GM23338 (cell line): Measurements from ENCODE around the gene ANXA2R.

Experiments used
- CTCF ChIP-seq, 2 experiments: fragments of 200-600 bp in 1 of 2; sonication (generic) in 1 of 2; conservative IDR thresholded peaks; 2 replicates each; pipeline versions ENCODE4 v1.5.1 to v1.6.1; 2016 to 2017; ENCODE audit warnings: antibody characterized with exemption in 2 of 2, low read depth in 2 of 2, mild to moderate bottlenecking in 2 of 2, moderate library complexity in 1 of 2
- EZH2phosphoT487 ChIP-seq: fragments of 200-600 bp; sonication (generic); IDR thresholded peaks from one replicate; pipeline ENCODE4 v1.8.1; 2018; ENCODE audit warnings: antibody characterized with exemption; ENCODE audit not compliant: unreplicated experiment
- REST ChIP-seq: IDR thresholded peaks from one replicate; pipeline ENCODE4 v1.6.1; 2018; ENCODE audit warnings: antibody characterized with exemption; ENCODE audit not compliant: unreplicated experiment

GRCh38 chr5:43000914-43001313 lies 39.2 kb downstream of the ANXA2R start:
- TF ChIP-seq EZH2phosphoT487: no peak
- no peak for TF ChIP-seq CTCF (conservative IDR thresholded peaks at IDR 0.05; ENCODE audit: low read depth in 2 of 2)
- TF ChIP-seq REST: no peak
